GM18873 (cell line): Measurements from ENCODE around the gene NMT2.
A peak's percentile ranks its signal among the peaks of the same experiment; 100 is the strongest.
"Not testable (repeated sequence)": the region's sequence is repeated elsewhere in the genome, so short reads cannot be mapped to it uniquely, and the experiment has no call there.

ENCODE experiments used
- ATAC-seq: cut with Tn5 transposase; IDR thresholded peaks from one replicate; pipeline ENCODE4 v1.9.1; 2021; ENCODE audit warnings: mild to moderate bottlenecking, moderate library complexity, moderate number of reproducible peaks; ENCODE audit not compliant: unreplicated experiment, low FRiP score

The NMT2 gene

GRCh38 chr10:15168291-15168785 lies at the start of gene NMT2:
TSS of gene NMT2 (minus strand) at chr10:15168693. CDS start at chr10:15168612, 81 bp downstream.
- peak; percentile 85 for ATAC-seq

- no peak for ATAC-seq
These were observed 48.2 kb upstream of the NMT2 start for GRCh38 chr10:15216700-15217099.

GRCh38 chr10:15214237-15214636 lies 45.7 kb upstream of the NMT2 start:
- no peak for ATAC-seq

GRCh38 chr10:15213461-15213861 lies 45.0 kb upstream of the NMT2 start:
- no peak for ATAC-seq

- ATAC-seq: no peak
These were observed 43.0 kb upstream of the NMT2 start for GRCh38 chr10:15211464-15211979.

GRCh38 chr10:15210521-15210920 lies 42.0 kb upstream of the NMT2 start:
- ATAC-seq: no peak

GRCh38 chr10:15209827-15210509 lies 41.5 kb upstream of the NMT2 start:
- ATAC-seq: no peak

GRCh38 chr10:15208221-15208620 lies 39.7 kb upstream of the NMT2 start:
- ATAC-seq: no peak

- ATAC-seq: not testable (repeated sequence)
These were observed 38.9 kb upstream of the NMT2 start for GRCh38 chr10:15207410-15207809.

- ATAC-seq: no peak
These were observed 34.1 kb upstream of the NMT2 start for GRCh38 chr10:15202639-15203038.

GRCh38 chr10:15202301-15202621 lies 33.8 kb upstream of the NMT2 start:
- ATAC-seq: not testable (repeated sequence)

- no peak for ATAC-seq
These were observed 33.3 kb upstream of the NMT2 start for GRCh38 chr10:15201589-15202300.

- ATAC-seq: no peak
These were observed 32.1 kb upstream of the NMT2 start for GRCh38 chr10:15200626-15201025.

GRCh38 chr10:15197911-15198310 lies 29.4 kb upstream of the NMT2 start:
- ATAC-seq: no peak

GRCh38 chr10:15197276-15197675 lies 28.8 kb upstream of the NMT2 start:
- no peak for ATAC-seq

- ATAC-seq: no peak
These were observed 27.7 kb upstream of the NMT2 start for GRCh38 chr10:15196021-15196834.

GRCh38 chr10:15189133-15189885 lies 20.8 kb upstream of the NMT2 start:
- ATAC-seq: no peak

GRCh38 chr10:15188603-15189002 lies 20.1 kb upstream of the NMT2 start:
- ATAC-seq: no peak

GRCh38 chr10:15183689-15184481 lies 15.4 kb upstream of the NMT2 start:
- ATAC-seq: no peak
